Left renal pelvis (tissue), 4 donors: ENCODE measurements around the gene DVL1. TPM values are rescaled to one million over a fixed set of nuclear protein-coding genes. Genes with fewer than 3 reads are reported as not detected.
"Not testable (repeated sequence)": the region's sequence is repeated elsewhere in the genome, so short reads cannot be mapped to it uniquely, and the experiment has no call there.

Source experiments
- DNase-seq, 4 donors: peaks; one replicate each; pipeline ENCODE4 v3.0.0-alpha.2; 2013; ENCODE audit warnings: low read depth in 4 of 4, low spot score in 3 of 4
- polyA plus RNA-seq, 4 donors: library from polyadenylated mRNA; unstranded; fragments of 120-200 nt; gene quantifications; one replicate each; pipeline ENCODE4 v1.2.1, GENCODE V29; 2013; ENCODE audit not compliant: insufficient read length in 4 of 4

The DVL1 gene
- 10 to 100 TPM; 25.8 to 45.4 (median 26.1) TPM for polyA plus RNA-seq

DNA sequence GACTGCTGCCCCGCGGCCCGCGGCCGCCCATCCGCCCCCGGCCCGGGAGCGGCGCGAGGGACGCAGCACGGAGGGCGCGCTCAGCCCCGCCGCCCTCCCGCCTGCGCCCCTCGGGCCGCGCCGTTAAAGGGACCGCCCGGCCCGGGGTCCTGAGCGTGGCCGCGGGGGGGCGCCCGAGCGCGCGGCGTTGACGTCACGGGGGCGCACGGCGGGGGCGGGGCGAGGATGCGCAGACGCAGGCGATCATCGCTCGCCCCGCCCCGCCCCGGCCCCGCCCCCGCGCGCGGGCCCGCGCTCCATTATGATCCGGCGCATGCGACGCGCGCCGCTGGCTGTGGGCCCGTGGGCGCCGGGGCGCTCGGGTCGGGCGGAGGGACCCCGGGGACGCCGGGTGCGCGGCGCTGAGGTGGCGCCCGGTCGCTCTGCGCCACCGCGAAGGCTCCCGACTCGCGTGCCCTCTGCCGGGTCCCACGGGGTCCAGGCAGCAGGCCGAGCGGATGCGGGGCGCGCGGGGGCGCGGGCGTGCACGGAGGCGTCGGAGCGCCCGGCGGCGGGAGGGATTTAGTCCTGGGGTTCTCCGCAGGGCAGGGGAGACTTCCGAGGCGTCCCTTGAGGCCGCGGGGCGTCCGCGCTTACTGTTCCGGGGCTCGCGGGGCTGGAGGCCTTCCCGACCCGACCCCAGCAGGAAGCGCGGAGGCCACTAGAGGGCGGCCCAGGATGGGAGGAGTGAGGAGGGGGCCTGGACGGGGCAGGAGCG lies at the start of gene DVL1:
TSS of gene DVL1 (minus strand) at position 163 of the 757 bp plus-strand sequence. CDS start 353 bp downstream, outside the sequence.
- DNase-seq, result peak in 1 of 4 donors; percentile 70

- DNase-seq, result no peak
Measured at GRCh38 chr1:1398677-1399186, 49.5 kb upstream of the DVL1 start.

GRCh38 chr1:1397839-1398523 lies 48.8 kb upstream of the DVL1 start:
- DNase-seq, result no peak

- no peak for DNase-seq
Measured at GRCh38 chr1:1395166-1395565, 45.9 kb upstream of the DVL1 start.

GRCh38 chr1:1394116-1394515 lies 44.9 kb upstream of the DVL1 start:
- DNase-seq, result no peak

DNA sequence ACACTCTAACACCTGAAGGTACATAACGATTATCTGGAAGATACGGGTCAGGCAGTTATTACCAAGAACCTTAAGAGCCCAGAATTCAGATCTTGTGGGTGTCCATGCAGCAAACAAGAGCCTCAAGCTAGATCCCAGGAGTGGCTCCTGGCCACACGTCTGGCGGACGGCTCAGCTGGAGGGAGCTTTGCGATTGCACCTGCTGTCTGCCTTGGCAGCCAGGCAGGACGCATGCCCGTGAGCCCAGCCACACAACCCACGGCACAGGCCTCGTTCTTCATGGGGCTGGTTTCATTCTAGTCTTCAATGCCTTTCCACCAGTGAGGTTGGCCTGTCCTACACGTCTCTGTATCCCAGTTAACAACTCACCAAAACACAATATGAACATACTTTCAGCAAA lies 44.2 kb upstream of the DVL1 start:
- no peak for DNase-seq

DNA sequence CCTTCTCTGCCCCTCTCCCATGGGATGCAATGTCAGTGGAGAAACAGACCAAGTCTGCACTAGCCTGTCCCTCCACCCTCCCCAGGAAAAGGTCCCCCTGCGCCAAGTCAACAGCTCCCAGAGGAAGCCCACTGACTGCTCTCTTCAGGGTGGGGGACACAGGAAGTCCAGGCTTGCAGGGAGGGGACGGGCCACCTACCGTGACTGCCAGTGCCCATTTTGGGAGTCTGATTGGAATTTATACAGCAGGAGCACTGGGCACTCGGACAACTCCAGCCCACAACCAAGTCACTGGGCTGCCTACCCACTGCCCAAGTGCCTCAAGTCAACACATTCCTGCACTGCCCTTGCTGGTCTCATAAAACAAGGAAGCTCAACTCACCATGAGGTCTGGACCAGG lies 43.8 kb upstream of the DVL1 start:
- DNase-seq, result no peak

DNA sequence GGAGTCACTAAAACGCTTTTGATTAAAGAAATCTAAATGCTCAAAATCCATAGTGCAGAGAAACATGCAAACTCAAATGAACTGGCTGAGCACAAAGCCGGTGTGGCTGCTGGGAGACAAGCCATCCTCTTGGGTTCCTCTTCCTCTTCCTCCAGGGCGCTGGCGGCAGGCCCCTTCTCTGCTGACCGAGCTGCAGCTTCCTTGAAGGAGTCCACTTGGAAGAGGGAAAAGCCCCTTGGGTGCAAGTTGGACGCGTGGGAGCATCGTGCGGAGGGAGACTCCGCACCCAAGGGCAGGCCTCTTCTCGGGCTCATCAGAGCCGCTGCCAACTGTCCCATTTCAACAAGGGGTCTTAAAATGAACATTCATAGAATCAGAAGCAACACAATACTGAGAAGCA lies 42.0 kb upstream of the DVL1 start:
- DNase-seq, result no peak

- DNase-seq, result no peak
Measured at GRCh38 chr1:1390675-1391074, 41.5 kb upstream of the DVL1 start.

DNA sequence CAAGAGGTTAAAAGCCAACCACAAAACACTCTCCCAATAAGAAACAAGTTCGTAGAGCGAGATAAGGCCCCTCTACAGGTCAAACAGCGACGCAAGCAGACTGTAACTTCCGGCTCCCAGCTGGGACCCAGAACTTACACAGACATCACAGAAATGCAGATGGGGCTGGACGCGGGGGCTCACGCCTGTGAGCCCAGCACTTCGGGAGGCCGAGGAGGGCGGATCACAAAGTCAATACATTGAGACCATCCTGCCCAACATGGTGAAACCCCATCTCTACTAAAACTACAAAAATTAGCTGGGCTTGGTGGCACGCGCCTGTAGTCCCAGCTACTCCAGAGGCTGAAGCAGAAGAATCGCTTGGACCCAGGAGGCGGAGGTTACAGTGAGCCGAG lies 38.9 kb upstream of the DVL1 start:
- DNase-seq, result no peak

DNA sequence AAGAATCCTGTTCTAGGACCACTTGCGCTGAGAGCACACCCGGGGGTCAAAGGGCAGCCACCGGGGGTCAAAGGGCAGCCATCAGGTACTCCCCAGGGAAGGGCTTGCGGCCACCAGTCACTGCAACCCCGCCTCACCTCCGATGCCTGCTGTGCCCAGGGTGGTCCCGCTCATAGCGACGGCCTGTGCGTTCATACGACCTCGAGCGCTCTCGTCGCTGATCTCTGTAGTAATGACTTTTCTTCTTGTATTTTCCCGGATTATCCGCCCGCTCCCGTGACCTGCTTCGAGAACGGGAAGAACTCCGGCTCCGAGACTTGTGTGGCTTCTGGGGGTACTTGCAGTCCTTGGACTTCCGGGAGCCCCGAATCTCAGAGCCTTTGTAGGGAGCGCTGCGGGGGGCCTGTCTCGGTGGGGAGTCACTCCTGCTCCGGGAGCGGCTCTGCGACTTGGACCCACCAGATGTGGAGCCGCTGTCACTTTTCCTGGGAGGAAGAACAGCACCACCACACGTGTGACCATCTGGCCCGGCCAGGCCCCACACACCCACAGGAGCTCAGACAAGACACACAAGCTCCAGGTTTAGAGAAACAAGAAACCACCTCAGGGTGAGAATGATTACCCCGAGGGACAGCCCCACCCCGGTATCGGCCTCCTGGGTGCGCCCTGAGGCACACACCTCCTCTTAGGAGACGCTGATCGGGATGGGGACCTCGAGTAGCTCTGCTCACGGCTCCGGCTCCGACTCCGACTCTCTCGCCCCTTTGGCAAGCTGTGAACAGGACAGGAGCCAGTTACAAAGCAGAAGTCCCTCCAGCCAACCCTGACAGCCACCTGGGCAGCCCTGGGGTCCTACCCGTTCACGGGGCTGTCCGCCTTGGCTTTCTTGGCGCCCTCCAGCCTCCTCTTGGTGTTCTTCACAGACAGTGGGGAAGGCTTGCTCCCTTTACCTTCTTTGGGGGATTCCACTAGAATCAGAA lies 38.2 kb upstream of the DVL1 start:
- DNase-seq, result no peak

DNA sequence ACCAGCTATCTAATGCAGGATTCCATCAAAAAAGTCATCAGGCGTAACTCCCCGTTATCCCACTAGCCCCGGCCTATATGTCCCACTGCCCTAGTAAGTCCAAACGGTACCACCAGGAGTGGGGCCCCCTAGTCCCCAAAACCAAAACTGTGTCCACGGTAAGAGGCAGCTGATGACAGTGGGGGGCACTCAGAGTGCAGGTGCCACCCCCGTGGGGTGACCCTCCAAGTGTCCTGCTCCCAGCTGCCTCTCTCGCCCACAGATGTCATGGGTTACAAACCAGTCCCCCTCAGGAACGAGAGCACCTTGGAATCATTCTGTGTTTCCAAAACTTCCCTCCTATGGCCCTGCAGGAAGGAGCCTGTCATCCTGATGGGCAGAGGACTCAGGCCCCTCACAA lies 36.7 kb upstream of the DVL1 start:
- DNase-seq, result no peak

- DNase-seq, result not testable (repeated sequence)
Measured at GRCh38 chr1:1385339-1385738, 36.1 kb upstream of the DVL1 start.

DNA sequence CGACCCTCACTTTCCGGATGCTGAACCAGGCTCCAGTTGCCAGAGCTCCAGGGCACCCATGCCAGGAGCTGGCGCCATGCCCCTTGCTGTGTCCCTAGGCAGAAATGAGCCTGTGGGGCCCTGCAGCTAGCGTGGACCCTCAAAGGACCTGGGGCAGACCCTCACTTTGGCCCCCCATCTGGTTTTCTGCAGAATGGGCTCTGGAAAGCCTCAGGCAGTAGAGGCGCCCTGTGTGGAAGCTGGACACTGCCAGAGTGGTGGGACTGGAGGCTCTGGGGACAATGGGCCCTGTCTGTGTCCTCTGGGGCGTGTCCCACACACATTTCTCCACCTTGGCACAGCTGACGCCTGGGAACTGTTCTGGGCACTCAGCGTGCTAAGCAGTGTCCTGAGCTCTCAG lies 32.1 kb upstream of the DVL1 start:
- DNase-seq, result no peak

- no peak for DNase-seq
Measured at GRCh38 chr1:1380860-1381259, 31.6 kb upstream of the DVL1 start.

DNA sequence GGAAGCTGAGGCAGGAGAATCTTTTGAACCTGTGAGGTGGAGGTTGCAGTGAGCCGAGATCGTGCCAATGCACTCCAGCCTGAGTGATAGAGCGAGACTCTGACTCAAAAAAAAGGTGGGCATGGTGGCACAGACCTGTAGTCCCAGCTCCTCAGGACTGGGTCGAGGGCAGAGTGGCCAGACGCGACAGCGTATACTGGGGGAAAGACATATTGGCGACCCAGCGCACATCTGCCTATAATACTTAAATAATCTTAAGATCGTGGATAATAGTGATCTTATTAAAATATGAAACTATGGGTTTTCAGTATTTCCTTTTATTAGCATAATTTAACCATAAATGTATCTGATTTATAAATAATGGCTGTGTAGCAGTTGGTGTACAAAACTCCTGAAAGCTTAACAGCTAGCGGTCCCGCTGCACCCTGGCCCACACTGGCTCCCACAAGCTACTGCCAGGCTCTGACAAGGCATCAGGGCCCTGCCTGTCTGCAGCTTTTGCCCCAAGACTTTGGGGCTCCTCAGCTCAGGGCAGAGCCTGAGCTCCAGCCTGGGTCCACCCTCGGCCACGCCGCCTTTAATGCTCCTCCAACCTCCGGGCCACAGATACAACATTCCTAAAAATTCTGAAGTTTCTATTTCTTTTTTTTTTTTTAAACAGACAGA lies 28.5 kb upstream of the DVL1 start:
- DNase-seq, result no peak

GRCh38 chr1:1376551-1377226 lies 27.5 kb upstream of the DVL1 start:
- DNase-seq, result no peak

DNA sequence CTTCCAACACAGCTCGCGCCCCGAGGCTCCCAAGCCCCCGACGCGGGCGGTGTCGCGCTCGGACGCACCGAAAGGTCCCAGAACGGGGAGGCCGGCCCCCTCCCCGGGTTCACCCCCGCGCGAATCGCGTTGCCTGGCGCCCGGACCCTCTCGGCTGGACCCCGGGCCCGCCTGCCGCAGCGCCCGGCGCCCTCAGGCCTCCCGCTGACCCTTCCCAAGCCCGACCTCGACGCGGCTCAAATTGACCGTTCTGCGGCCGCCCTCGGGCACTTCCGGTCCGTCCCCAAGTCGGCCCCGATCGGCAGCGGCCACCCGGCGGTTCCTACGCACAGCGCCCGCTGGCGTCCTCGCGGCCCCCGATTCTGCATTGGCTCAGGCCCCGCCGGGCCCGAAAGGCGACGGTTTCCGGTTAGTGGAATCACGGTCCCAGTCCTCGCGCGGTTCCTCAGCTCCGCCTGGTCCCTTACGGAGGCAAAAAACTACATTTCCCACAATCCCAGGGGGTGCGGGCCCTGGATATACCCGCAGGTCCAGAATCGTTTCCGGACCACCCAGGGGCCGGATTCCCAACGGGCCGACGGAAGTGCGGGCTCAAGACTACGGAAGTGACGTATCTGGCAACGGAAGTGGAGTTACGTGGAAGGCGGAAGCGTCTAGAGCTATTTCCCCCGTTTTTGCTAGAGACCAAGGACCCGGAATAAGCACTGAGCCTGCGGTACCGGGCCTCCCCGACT lies 25.9 kb upstream of the DVL1 start, which contains the start of gene AURKAIP1:
TSS of gene AURKAIP1 (minus strand) at position 279 of the 734 bp plus-strand sequence. CDS start 451 bp downstream, outside the sequence.
- DNase-seq, result peak; percentile 99 to 100 (median 100)

DNA sequence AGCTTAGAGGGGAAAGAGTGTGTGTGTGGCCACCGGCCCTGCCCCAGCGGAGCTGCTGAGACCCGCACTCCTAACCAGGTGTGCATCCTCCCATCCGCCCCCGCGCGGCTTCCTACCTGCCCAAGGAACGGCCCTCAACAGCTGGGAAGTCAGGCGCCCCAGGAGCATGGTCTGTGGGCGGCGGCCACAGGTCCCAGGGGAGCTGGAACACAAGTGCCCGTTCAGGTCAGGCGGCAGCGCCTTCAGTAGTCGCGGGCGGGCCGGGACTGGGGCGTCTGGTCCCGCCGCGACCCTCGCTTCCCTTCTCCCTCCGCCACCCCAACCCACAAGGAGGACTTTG lies 25.3 kb upstream of the DVL1 start:
- no peak for DNase-seq
